ENCODE data around the gene DOCK2.

DNA sequence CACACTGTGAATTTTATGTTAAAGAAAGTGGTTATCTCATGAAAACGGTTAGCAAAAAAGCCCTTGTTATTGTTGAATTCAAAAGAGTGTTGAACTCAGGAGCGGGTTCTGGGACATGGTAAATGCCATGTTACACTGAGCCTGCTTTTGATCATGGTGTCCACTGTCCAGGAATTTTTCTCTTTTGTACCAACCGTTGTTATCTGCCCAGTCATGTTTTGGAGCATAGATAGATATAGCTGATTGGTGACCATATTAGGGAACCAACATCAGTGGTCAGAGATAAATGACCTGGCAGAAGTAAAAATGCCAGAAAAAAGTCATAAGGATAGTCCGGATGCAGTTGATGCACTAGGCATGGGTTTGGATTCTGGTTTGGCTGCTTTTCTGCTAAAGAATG is 29.3 kb downstream of the DOCK2 start:
- TF ChIP-seq ZSCAN30 (tag by site-specific recombination; IDR thresholded peaks at IDR 0.05): no peak
- no peak for TF ChIP-seq KLF16 (tag by site-specific recombination; IDR thresholded peaks at IDR 0.05)
- TF ChIP-seq, protein P1, sequence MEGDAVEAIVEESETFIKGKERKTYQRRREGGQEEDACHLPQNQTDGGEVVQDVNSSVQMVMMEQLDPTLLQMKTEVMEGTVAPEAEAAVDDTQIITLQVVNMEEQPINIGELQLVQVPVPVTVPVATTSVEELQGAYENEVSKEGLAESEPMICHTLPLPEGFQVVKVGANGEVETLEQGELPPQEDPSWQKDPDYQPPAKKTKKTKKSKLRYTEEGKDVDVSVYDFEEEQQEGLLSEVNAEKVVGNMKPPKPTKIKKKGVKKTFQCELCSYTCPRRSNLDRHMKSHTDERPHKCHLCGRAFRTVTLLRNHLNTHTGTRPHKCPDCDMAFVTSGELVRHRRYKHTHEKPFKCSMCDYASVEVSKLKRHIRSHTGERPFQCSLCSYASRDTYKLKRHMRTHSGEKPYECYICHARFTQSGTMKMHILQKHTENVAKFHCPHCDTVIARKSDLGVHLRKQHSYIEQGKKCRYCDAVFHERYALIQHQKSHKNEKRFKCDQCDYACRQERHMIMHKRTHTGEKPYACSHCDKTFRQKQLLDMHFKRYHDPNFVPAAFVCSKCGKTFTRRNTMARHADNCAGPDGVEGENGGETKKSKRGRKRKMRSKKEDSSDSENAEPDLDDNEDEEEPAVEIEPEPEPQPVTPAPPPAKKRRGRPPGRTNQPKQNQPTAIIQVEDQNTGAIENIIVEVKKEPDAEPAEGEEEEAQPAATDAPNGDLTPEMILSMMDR (tag by site-specific recombination; IDR thresholded peaks at IDR 0.05): no peak
- TF ChIP-seq, protein P2, sequence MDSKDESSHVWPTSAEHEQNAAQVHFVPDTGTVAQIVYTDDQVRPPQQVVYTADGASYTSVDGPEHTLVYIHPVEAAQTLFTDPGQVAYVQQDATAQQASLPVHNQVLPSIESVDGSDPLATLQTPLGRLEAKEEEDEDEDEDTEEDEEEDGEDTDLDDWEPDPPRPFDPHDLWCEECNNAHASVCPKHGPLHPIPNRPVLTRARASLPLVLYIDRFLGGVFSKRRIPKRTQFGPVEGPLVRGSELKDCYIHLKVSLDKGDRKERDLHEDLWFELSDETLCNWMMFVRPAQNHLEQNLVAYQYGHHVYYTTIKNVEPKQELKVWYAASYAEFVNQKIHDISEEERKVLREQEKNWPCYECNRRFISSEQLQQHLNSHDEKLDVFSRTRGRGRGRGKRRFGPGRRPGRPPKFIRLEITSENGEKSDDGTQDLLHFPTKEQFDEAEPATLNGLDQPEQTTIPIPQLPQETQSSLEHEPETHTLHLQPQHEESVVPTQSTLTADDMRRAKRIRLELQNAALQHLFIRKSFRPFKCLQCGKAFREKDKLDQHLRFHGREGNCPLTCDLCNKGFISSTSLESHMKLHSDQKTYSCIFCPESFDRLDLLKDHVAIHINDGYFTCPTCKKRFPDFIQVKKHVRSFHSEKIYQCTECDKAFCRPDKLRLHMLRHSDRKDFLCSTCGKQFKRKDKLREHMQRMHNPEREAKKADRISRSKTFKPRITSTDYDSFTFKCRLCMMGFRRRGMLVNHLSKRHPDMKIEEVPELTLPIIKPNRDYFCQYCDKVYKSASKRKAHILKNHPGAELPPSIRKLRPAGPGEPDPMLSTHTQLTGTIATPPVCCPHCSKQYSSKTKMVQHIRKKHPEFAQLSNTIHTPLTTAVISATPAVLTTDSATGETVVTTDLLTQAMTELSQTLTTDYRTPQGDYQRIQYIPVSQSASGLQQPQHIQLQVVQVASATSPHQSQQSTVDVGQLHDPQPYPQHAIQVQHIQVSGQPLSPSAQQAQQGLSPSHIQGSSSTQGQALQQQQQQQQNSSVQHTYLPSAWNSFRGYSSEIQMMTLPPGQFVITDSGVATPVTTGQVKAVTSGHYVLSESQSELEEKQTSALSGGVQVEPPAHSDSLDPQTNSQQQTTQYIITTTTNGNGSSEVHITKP (tag by site-specific recombination; IDR thresholded peaks at IDR 0.05): no peak
- no peak for TF ChIP-seq TCF7L2 (IDR thresholded peaks at IDR 0.05; ENCODE audit: borderline replicate concordance, low read depth, low read length)
- no peak for TF ChIP-seq ZNF24 (tag by site-specific recombination; IDR thresholded peaks at IDR 0.05)
- no peak for TF ChIP-seq ZNF768 (tag by site-specific recombination; IDR thresholded peaks at IDR 0.05)
- no peak for TF ChIP-seq ZNF221 (tag by site-specific recombination; IDR thresholded peaks at IDR 0.05; ENCODE audit: borderline replicate concordance)
- TF ChIP-seq, protein P3, sequence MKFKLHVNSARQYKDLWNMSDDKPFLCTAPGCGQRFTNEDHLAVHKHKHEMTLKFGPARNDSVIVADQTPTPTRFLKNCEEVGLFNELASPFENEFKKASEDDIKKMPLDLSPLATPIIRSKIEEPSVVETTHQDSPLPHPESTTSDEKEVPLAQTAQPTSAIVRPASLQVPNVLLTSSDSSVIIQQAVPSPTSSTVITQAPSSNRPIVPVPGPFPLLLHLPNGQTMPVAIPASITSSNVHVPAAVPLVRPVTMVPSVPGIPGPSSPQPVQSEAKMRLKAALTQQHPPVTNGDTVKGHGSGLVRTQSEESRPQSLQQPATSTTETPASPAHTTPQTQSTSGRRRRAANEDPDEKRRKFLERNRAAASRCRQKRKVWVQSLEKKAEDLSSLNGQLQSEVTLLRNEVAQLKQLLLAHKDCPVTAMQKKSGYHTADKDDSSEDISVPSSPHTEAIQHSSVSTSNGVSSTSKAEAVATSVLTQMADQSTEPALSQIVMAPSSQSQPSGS (tag by site-specific recombination; IDR thresholded peaks at IDR 0.05; ENCODE audit: low read depth): no peak

Data from HEK293 (cell line).